Ascending aorta (tissue), 2 donors: ENCODE results near the gene TTC7B. TPM values are rescaled to one million over a fixed set of nuclear protein-coding genes. Genes with fewer than 3 reads are reported as not detected.

Experiments
- DNase-seq, 2 donors: peaks; one replicate each; pipeline ENCODE4 v3.0.0-alpha.2; 2019; ENCODE audit warnings: low spot score in 2 of 2
- H3K27ac ChIP-seq, 2 donors: fragments of 200-600 bp; sonication (generic); one replicate each; pipeline ENCODE4 v1.5.1; 2016 to 2017; ENCODE audit warnings: mild to moderate bottlenecking in 1 of 2
- H3K27me3 ChIP-seq: fragments of 200-600 bp; sonication (generic); one replicate; pipeline ENCODE4 v1.5.1; 2017
- H3K36me3 ChIP-seq, 2 donors: fragments of 200-600 bp; sonication (generic); one replicate each; pipeline ENCODE4 v1.5.1; 2016
- H3K4me1 ChIP-seq, 2 donors: fragments of 200-600 bp; sonication (generic); one replicate each; pipeline ENCODE4 v1.5.1; 2016 to 2017; ENCODE audit warnings: mild to moderate bottlenecking in 1 of 2
- H3K4me3 ChIP-seq, 2 donors: fragments of 200-600 bp; sonication (generic); one replicate each; pipeline ENCODE4 v1.5.1; 2016 to 2017; ENCODE audit warnings: mild to moderate bottlenecking in 1 of 2
- H3K9me3 ChIP-seq, 2 donors: fragments of 200-600 bp; sonication (generic); one replicate each; pipeline ENCODE4 v1.5.1; 2016
- intact Hi-C: fragments of 100-400 bp; cut with DNase I; formaldehyde crosslinking; loops from one replicate; pipeline ENCODE4 v1.15.1; 2023
- total RNA-seq: library from RNA; depleted of rRNA; stranded (reverse); fragments of >200 nt; gene quantifications from one replicate; pipeline ENCODE4 v1.1.0, GENCODE V29; 2016
- TF ChIP-seq, protein P1 (sequence below), 3 experiments: fragments of 200-600 bp in 2 of 3; fragments of 450-650 bp in 1 of 3; sonication (generic) in 2 of 3; IDR thresholded peaks; one replicate each; pipeline ENCODE4 v1.5.1; 2016 to 2019; ENCODE audit warnings: antibody characterized with exemption in 3 of 3, mild to moderate bottlenecking in 1 of 3, moderate library complexity in 1 of 3

The TTC7B gene
- total RNA-seq, 1 donor from 2014 or later: 18.5 TPM

DNA sequence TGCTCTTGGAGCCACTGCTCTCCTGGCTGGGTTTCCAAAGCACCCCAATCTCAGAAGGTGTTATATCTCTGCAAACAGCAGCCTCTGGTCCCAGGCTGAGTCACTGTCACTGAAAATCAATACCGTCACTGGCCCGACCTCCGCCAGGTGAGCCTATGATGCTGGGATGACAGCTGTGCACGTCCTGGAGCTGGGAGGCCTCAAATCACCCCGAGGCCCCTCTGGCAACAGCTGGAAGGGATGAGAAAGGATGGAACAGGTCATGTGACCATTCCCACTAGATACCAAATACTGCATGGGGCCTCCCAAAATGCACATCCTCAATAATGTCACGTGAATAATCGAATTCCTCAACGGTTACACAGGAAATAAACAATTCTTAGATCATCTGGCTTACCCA is 190.8 kb downstream of the TTC7B start:
- H3K4me3 ChIP-seq: no peak overlapping the region

DNA sequence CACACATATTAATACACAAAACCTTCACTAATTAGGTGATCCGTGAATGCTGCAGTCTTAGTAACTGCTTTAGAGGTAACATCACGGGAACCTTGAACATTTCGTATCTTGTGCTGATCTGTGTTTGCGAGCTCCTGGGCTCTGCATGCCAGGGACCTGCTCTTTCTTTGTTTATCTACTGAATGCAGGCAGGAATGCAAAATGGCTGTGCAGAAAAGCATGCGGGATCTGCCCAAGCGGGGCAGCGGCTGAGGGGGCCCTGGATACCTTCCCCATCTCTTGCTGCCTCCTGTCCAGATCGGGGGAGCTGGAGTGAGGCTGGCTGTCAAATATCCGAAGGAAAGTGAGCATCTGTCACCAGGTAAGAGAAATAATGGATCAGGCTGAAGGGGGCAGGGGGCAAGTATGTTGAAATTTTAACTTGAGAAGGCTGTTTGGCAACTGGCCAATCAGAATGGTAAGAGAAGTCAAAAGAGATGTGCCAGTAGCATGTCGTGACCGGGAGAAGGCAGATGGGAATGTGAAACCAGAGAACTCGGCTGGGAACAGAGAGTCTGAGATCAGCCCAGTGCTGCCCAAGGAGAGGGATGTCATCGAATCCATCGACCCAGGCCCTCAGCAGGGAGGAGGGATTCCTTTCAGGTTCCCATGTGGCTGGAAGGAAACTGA is 191.4 kb downstream of the TTC7B start:
- H3K27ac ChIP-seq: no peak overlapping the region
- no peaks in the 10 kb centered on the region for H3K36me3 ChIP-seq
- peak in 1 of 2 donors; percentile 52 for DNase-seq
- intact Hi-C loops: no loop called here
- H3K9me3 ChIP-seq: no peaks in the 10 kb centered on the region
- H3K4me3 ChIP-seq: no peak overlapping the region
- TF ChIP-seq, protein P1, sequence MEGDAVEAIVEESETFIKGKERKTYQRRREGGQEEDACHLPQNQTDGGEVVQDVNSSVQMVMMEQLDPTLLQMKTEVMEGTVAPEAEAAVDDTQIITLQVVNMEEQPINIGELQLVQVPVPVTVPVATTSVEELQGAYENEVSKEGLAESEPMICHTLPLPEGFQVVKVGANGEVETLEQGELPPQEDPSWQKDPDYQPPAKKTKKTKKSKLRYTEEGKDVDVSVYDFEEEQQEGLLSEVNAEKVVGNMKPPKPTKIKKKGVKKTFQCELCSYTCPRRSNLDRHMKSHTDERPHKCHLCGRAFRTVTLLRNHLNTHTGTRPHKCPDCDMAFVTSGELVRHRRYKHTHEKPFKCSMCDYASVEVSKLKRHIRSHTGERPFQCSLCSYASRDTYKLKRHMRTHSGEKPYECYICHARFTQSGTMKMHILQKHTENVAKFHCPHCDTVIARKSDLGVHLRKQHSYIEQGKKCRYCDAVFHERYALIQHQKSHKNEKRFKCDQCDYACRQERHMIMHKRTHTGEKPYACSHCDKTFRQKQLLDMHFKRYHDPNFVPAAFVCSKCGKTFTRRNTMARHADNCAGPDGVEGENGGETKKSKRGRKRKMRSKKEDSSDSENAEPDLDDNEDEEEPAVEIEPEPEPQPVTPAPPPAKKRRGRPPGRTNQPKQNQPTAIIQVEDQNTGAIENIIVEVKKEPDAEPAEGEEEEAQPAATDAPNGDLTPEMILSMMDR (IDR thresholded peaks at IDR 0.05): no peak
- peaks cover 16 to 37% of the 10 kb centered on the region in 2 donors for H3K4me1 ChIP-seq
- H3K27me3 ChIP-seq: no peaks in the 10 kb centered on the region

More for the DNA sequence above, 190.8 kb downstream of the TTC7B start:
- Histone ChIP-seq H3K27ac (no peak overlapping the region), H3K27me3 (no peaks in the 10 kb centered on the region), H3K9me3 (no peaks in the 10 kb centered on the region), H3K4me1 (peaks cover 16 to 37% of the 10 kb centered on the region in 2 donors), H3K36me3 (no peaks in the 10 kb centered on the region)
- peak in 1 of 2 donors; percentile 50 for DNase-seq
- TF ChIP-seq, protein P1 (IDR thresholded peaks at IDR 0.05): no peak
- intact Hi-C loops: no loop called here

DNA sequence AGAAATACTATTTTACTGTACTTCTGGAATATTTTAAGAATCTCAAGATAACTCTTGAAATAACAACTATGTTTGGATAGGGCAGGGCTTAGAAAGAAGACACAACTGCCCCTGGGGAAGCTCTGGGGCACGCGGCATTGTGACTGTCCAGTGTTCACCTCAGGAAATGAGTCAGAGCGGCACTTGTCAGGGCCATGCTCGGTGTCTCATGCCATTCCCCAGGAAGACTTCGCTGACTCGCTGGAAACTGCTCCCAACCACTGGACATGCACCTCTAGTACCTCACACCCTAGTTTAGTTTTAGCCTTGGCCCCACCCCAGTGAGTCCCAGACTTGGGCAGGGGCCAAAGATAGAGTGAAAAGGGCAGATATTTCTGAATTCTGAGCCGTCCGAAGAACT is 192.0 kb downstream of the TTC7B start:
- TF ChIP-seq, protein P1 (IDR thresholded peaks at IDR 0.05): no peak
- DNase-seq: peak; percentile 39 to 71
- Histone ChIP-seq H3K4me1 (peaks cover 16 to 37% of the 10 kb centered on the region in 2 donors), H3K4me3 (no peak overlapping the region), H3K9me3 (no peaks in the 10 kb centered on the region), H3K27ac (no peak overlapping the region), H3K36me3 (no peaks in the 10 kb centered on the region), H3K27me3 (no peaks in the 10 kb centered on the region)
- intact Hi-C loops: no loop called here

DNA sequence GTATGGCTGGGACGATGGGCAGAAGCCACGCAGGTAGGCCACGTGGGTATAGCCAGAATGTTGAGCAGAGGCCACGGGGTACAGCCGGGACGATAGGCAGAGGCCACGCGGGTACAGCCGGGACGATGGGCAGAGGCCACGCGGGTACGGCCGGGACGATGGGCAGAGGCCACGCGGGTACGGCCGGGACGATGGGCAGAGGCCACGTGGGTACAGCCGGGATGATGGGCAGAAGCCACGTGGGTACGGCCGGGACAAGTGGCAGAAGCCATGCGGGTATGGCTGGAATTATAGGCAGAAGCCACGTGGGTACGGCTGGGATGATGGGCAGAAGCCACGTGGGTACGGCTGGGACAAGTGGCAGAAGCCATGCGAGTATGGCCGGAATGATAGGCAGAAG is 195.0 kb downstream of the TTC7B start:
- Histone ChIP-seq H3K4me3 (no peak overlapping the region), H3K27me3 (no peaks in the 10 kb centered on the region), H3K9me3 (no peaks in the 10 kb centered on the region), H3K36me3 (peaks cover 2 to 7% of the 10 kb centered on the region in 2 donors), H3K27ac (no peak overlapping the region), H3K4me1 (peaks cover 0 to 10% of the 10 kb centered on the region in 2 donors)
- peak in 1 of 2 donors; percentile 34 for DNase-seq
- TF ChIP-seq, protein P1 (IDR thresholded peaks at IDR 0.05): no peak
- intact Hi-C loops: no loop called here

DNA sequence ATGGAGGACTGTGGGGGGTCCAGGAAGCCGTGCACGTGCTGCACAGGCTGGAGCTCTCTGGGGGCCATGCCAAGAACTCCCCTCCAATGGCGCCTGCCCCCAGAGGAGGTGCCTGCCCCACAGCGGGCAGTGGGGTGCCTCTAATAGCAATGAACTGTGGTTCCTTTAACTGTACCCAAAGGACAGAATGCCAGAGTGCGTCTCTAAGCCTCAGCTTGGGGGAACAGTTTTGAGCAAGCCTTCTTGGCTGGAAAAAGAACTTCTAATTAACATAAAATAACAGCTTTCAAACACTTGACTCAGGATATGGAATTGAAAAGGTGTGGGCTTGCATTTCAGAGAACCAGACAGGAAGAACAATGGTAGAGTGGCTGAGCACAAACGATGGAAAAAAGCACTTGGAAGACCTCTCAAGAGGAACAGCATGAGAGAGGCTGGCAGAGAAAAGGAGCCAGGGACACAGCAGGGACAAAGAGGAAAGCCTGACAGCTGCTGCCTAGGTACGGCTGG is 195.6 kb downstream of the TTC7B start:
- peaks cover 2 to 7% of the 10 kb centered on the region in 2 donors for H3K36me3 ChIP-seq
- TF ChIP-seq, protein P1 (IDR thresholded peaks at IDR 0.05): no peak

More for the DNA sequence above, 195.6 kb downstream of the TTC7B start:
- peak in 1 of 2 donors; percentile 45 for DNase-seq
- intact Hi-C loops: no loop called here
- Histone ChIP-seq H3K27me3 (no peaks in the 10 kb centered on the region), H3K4me3 (no peak overlapping the region), H3K9me3 (no peaks in the 10 kb centered on the region), H3K27ac (no peak overlapping the region), H3K4me1 (peaks cover 0 to 13% of the 10 kb centered on the region in 2 donors)
